DMS 273 treated with DMSO at 0.1 percent for 48 hours (cell line): ENCODE results near the gene TPMT.
A peak's percentile ranks its signal among the peaks of the same experiment; 100 is the strongest.
"Not testable (repeated sequence)": the region's sequence is repeated elsewhere in the genome, so short reads cannot be mapped to it uniquely, and the experiment has no call there.

ENCODE experiments used
- DNase-seq: peaks from one replicate; lab custom pipeline; 2025; lab: John Stamatoyannopoulos, UW

Gene TPMT

DNA sequence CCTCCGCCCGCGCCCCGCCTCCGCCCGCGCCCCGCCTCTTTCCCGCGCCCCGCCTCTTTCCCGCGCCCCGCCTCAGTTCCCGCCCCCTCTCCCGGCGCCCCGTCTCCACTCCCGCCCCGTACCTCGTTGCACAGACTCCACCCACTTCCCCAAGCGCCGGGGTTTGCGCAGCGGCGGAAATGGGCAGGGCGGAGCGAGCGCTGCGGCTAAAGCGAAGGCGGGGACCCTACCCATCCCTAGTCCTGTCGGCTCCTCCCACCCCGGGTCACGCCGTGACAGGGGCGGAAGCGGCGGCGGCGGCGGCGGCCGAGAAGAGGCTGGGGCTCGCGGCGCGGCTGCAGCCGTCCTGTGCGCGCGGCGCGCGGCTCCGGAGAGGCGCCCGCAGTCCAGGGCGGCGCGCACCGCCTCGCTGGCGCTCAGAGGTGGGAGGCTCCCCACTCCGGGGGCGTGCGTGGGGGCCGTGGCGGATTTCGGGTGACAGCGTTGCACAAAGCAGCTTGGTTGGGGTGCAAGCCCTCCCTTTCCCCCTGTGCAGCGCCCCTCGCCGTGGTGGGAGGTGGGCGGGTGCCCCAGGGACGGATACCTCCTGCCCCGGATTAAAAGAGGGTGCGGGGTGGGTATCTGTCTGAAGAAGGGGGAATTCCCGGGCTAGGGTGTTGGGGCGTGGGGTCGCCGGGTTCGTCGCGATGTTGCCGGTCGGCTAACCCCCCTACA lies 430 bp upstream of the TPMT start, which contains the start of gene KDM1B:
KDM1B (plus strand) TSS at position 273 of the 714 bp plus-strand sequence. CDS start 4,474 bp downstream, outside the sequence.
- DNase-seq, result peak; percentile 91

GRCh38 chr6:18153311-18153703 lies 1.6 kb downstream of the TPMT start:
- no peak for DNase-seq

GRCh38 chr6:18151801-18152200 lies 3.1 kb downstream of the TPMT start:
- no peak for DNase-seq

DNA sequence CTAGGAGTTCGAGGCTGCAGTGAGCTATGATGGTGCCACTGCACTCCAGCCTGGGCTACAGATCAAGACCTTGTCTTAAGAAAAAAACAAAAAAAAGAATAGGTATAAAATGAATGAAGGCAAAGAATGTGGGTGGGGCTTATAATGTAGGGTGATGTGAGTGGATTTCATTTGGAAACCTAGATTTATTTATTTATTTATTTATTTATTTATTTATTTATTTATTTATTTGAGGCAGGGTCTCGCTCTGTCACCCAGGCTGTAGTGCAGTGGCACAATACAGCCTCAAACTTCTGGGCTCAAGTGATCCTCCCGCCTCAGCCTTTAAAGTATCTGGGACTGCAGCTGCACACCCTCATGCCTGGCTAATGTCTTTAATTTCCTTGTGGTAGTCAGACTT lies 3.5 kb downstream of the TPMT start:
- not testable (repeated sequence) for DNase-seq

- no peak for DNase-seq
These were observed 6.4 kb downstream of the TPMT start for GRCh38 chr6:18148304-18149025.

- DNase-seq, result no peak
These were observed 7.3 kb downstream of the TPMT start for GRCh38 chr6:18147616-18148015.

GRCh38 chr6:18147160-18147559 lies 7.7 kb downstream of the TPMT start:
- DNase-seq, result no peak

DNA sequence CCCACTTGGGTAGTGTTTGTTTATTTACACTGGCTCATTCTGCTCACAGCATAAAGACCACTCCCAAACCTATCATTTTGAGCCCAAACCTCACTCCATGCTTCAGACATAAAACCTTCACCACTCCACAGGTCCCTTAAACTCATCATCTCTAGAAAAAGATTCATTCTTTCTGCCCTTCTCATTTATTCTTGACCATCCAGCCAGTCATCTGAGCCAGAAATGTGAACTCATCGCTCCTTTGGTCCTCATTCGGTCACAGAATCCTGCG lies 12.4 kb downstream of the TPMT start:
- DNase-seq, result no peak

- no peak for DNase-seq
These were observed 12.9 kb downstream of the TPMT start for GRCh38 chr6:18141805-18142590.

- DNase-seq, result no peak
These were observed 14.8 kb downstream of the TPMT start for GRCh38 chr6:18139935-18140621.

GRCh38 chr6:18138906-18139305 lies 16.0 kb downstream of the TPMT start:
- no peak for DNase-seq

GRCh38 chr6:18136260-18136659 lies 18.6 kb downstream of the TPMT start:
- no peak for DNase-seq

GRCh38 chr6:18135171-18135570 lies 19.7 kb downstream of the TPMT start:
- DNase-seq, result no peak

- no peak for DNase-seq
These were observed 22.5 kb downstream of the TPMT start for GRCh38 chr6:18132346-18132745.

DNA sequence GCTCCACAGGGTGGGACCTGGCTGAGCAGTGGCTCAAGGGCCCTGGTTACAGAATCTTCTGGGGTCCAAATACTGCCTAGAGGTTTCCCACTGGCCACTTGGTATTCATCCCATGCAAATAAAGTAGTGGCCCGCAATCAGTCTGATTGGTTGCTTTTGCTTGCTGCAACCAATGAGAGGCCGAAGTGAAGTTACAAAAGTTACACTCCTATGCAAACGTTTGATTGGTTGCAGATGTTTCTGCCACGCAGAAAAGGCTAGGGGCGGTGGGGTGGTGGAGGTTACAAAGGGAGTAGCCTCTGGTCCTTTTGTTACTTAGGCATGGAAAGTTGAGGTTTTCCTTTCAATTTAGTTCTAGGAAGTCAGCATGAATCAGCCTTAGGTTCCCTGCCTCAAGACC lies 28.8 kb downstream of the TPMT start:
- no peak for DNase-seq

- DNase-seq, result no peak
These were observed 32.5 kb downstream of the TPMT start, which contains the start of gene NHLRC1 for GRCh38 chr6:18122128-18123093. Gene NHLRC1 (minus strand): TSS chr6:18122677. CDS start chr6:18122606, 71 bp downstream.

- no peak for DNase-seq
These were observed 33.2 kb downstream of the TPMT start for GRCh38 chr6:18121580-18122127.

- DNase-seq, result no peak
These were observed 35.6 kb downstream of the TPMT start for GRCh38 chr6:18119236-18119635.

DNA sequence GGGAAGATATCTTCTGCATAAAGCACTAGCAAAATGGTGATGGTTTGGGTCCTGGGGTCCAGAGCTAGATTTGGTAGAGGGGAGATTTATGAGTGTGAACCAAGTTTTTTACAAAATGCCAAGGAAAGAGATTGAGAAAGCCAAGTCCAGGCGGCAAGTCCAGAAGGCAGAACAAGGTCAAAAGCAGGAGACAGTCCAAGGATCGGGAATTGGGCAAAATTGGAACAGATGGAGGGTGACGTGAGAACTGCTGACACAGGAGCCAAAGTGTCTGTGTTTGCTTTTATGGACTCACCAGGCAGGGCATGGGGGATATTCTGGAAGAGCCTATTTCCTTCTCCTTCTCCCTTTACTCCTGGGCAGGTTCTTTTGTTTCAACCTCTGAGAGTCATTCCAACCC lies 36.5 kb downstream of the TPMT start:
- peak; percentile 92 for DNase-seq

DNA sequence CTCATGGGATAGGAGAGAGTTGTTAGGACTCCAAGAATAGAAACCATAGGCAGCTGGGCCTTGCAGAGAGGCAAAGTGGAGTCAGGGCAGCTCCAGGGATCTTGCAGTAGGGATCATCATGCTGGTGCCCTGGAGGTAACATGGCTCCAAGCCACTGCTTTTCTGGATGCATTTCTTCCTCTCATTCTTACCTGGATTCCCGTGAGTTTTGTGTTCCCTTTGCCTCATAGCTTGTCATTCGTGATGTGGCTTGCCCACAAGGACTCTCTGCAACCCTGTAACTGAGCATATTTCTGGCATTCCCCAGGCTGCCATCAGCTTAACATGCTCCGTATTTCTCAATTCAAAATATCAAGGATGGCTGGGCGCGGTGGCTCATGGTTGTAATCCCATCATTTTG lies 37.7 kb downstream of the TPMT start:
- DNase-seq, result peak; percentile 27

DNA sequence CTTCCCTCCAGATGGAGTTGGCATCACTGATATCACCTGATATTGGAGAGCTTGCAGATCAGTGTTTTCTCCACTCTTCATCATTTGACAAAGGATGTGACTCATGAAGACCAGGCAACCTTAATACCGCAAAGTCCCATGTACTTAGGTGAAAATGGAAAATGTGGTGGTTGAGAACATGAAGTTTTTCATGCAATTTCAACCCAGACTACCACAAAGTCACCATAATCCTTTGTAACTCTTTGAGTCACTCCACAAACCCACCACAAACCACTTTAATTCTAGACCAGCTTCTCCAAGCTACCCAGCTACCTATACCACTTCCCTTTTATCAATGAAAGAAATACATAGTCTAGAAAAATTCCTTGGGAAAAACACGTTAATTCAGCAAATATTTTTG lies 39.5 kb downstream of the TPMT start:
- DNase-seq, result no peak
